ENCODE results near the gene GPC5. TPM values are rescaled to one million over a fixed set of nuclear protein-coding genes. Genes with fewer than 3 reads are reported as not detected.
A peak's percentile ranks its signal among the peaks of the same experiment; 100 is the strongest.
"Not testable (repeated sequence)": the region's sequence is repeated elsewhere in the genome, so short reads cannot be mapped to it uniquely, and the experiment has no call there.

GPC5 gene
- total RNA-seq, 1 donor from 2014 or later = 2.5 TPM

DNA sequence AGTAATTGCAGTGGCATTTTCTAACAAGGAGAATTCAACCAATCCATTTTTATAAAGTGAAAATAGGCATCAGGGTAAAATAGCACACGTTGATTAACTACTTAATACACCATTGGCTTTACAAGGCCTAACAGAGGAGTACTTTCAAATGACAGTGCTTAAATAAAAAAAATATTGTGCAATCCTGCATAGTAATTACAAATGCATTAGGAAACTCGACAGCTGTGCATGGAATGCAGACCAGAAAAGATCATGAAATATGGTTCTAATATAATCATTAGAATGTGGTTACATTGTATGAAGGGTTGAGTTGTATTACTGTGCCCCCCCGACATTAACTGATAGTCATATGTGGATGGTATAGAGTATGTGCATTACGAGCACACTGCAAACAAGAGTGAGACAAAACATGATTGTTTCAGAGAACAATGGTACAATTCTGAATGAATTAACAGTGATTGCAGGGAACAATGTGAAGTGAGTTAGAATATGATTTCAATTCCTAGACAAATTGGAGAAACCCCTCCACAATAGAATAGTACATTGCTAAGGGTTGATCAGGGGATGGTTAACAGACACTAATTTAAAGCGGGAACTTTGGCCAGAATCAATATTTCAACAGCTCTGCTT is 270.6 kb downstream of the GPC5 start:
- DNase-seq (ENCODE audit: low spot score) (no peak), ATAC-seq (no peak)
- intact Hi-C loops (cut with DNase I) = no loop called here

DNA sequence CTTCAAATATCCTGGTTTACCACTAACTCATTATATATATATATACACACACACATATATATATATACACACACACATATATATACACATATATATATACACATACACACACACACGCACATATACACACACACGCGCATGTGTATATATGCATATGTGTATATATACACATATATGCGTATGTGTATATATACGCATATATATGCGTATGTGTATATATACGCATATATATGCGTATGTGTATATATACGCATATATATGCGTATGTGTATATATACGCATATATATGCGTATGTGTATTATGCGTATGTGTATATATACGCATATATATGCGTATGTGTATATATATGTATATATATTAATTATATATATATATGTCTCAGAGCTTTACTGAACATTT is 275.9 kb downstream of the GPC5 start:
- DNase-seq (ENCODE audit: low spot score); ATAC-seq; intact Hi-C loops (cut with DNase I): not testable (repeated sequence)

DNA sequence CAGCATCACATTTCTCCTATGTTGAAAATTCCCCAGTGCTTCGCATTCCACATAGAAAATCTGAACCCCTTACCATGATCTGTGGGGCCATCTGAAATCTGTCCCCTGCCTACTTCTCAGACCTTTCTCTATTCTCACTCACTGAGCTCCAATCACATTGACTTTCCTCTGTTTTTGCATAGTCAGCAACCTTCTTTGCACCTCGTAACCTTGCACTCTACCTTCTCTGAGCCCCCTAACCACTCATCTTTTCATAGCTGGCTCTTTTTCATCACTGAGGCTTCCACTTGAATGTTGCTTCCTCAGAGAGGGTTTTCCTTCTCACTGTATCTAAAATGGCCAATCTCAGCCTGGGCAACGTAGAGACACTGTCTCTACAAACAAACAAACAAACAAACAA is 286.3 kb downstream of the GPC5 start:
- no peak for ATAC-seq

DNA sequence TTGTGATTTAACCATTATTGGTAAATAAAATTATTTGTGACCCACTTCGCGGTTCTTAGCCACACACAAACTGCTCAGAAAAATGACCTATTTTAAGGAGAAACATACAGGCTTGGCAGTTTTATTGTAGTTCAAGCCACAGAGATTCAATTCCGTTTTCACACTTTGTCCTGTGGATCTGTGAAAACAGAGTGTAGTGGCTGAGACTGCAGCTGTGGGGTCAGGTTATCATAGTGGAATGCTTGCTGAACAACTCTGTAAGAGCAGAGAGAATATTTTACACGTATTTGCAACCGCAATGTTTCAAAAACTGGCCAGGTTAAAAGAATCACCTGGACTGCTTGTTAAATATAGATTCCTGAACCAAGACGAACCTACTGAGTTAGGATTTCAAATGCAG is 292.5 kb downstream of the GPC5 start:
- ATAC-seq = no peak
- intact Hi-C loops (cut with DNase I) = no loop called here
- DNase-seq (ENCODE audit: low spot score) = no peak

More for the DNA sequence above, 286.3 kb downstream of the GPC5 start:
- no peak for DNase-seq (ENCODE audit: low spot score)
- intact Hi-C loops (cut with DNase I) = no loop called here

DNA sequence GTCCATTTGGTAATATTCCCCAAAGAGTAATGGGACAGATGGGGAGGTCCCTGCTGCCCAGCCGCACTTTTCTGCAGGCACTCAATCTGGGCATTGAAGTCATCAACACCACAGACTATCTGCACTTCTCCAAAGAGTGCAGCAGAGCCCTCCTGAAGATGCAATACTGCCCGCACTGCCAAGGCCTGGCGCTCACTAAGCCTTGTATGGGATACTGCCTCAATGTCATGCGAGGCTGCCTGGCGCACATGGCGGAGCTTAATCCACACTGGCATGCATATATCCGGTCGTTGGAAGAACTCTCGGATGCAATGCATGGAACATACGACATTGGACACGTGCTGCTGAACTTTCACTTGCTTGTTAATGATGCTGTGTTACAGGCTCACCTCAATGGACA is 295.0 kb downstream of the GPC5 start:
- DNase-seq (ENCODE audit: low spot score) (no peak), ATAC-seq (no peak)
- intact Hi-C loops (cut with DNase I) = no loop called here

DNA sequence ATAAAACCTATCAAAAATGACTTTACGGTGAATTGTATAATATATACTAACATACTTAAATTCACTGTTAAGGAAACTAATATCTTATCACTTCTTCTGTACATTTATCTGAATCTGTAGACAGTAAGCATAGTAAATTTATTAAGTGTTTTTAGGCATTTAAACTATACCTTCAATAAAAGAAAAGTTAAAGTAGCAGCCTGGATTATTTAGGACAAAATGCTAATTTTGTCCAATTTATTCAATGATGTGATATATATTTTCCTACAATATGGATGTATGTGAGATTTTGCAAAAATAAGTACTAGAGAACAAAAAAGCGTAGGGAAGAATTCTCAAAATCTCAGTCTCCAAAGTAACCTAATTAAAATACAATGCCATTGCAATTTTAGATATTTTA is 299.9 kb downstream of the GPC5 start:
- ATAC-seq (no peak), DNase-seq (ENCODE audit: low spot score) (no peak)
- intact Hi-C loops (cut with DNase I) = no loop called here

DNA sequence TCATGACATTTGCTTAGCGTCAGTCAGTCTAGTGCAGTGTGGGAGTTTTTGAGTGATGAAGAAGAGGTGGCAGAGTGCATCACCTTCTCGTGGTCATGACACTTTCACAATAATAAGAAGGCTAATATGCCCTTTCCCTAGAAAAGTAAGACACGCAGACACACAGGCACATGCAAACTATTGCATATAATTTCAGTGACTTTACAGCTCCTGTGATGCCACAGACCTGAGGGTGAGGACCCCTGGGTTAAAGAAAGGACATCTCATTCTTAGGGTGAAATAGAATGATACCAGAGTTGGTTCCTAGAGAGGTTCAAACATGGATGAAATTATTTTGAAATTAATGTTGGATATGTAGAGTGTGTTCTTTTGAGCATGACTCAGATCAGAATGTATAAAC is 300.3 kb downstream of the GPC5 start:
- intact Hi-C loops (cut with DNase I) = no loop called here
- DNase-seq (ENCODE audit: low spot score) (no peak), ATAC-seq (no peak)

DNA sequence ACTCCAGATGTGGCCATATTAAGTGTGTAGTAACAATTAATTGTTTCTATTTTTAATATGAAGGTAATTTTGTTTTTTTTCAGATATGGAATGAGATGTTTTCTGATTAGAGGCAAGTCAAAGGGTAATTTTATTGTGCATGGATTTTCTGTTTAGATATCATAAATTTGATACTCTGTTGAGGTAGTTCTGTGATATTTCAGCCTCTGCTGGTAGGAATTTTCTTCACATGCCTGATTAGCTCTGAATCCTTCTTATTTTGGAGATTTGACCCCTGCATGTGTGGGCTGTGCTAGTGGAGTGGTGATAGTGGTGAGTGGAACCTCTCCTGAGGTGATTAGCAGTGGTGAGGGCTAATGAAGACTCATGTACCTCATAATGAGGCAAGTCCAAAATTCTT is 301.4 kb downstream of the GPC5 start:
- ATAC-seq (no peak), DNase-seq (ENCODE audit: low spot score) (no peak)
- intact Hi-C loops (cut with DNase I) = no loop called here

DNA sequence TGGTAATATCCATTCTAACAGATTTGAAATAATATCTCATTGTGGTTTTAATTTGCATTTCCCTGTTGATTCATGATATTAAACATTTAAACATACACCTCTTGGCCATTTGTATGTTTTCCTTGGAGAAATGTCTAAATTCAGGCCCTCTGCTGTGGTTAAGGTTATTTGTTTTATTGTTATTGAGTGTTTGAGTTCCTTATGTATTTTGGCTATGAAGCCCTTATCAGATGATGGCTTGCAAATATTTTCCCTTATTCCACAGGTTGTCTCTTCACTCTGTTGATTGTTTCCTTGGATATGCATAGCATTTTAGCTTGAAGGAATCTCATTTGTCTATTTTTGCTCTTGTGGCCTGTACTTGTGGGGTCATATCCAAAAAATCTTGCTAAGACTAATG is 303.6 kb downstream of the GPC5 start:
- no peak for DNase-seq (ENCODE audit: low spot score)
- no peak for ATAC-seq
- intact Hi-C loops (cut with DNase I) = no loop called here

DNA sequence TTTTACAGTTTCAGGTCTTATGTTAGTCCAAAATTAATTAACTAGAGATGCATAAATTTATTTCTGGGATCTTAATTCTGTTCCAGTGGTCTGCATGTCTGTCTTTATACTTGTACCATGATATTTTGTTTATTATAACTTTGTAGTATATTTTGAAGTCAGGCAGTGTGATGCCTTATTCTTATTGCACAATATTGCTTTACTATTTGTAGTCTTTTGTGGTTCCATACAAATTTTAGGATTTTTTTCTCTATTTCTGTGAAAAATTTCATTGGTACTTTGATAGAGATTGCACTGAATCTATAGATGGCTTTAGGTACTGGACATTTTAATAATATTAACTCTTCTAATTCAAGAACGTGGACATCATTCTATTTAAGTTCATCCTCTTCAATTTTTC is 304.0 kb downstream of the GPC5 start:
- DNase-seq (ENCODE audit: low spot score) = no peak
- intact Hi-C loops (cut with DNase I) = no loop called here
- no peak for ATAC-seq

DNA sequence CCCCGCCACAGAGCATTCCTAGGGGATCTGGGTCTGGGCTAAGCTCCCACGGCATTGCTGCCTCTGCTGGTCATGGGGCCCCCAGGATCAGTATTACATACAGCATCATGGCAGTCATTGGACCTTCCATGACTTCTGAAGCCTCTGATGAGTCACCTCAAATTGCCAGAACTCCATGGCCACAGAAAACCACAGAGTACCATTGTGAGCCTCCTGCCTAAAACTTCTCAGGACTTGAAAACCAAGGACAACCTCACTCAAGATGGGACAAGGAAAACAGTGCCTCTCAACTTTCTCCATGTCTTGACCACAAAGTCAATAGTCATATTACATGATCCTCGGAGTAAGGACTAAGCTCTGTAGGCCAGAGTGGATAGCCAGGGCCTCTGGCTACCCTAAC is 306.0 kb downstream of the GPC5 start:
- no peak for ATAC-seq
- intact Hi-C loops (cut with DNase I) = no loop called here
- DNase-seq (ENCODE audit: low spot score) = no peak

DNA sequence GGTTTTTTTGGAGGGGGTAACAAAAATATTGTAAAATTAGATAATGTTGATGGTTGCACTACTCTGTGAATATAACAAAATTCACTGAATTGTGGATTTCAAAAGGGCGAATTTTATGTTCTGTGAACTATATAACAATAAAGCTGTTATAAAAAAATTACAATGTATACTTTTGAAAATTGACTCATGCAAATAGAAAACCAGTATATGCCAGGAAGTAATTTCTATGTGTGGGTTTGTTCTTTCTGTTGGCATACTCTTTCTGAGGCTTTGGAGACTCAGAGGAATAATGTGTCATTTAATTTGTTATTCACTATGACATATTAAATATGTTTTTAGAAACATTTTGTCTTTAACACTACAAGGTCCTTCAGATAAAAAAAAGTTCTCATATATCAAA is 310.1 kb downstream of the GPC5 start:
- DNase-seq (ENCODE audit: low spot score) = no peak
- no peak for ATAC-seq
- intact Hi-C loops (cut with DNase I) = no loop called here

DNA sequence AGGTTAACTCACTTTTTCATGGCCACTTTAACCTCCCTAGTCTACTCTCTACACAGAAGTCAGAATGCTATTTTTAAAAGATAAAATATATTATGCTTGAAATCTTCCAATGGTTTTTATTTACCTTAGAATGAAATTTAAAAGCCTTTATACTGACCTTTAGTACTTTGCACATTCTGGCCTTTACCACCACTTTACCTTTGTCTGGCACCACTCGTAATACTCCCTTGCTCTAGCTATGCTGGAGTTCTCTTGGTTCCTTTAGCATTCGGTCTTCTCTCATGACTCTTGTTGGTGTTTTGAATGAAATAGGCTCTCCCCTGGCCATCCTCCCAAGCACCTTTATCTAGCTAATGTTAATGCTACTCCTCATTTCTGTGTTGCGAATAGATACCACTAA is 310.8 kb downstream of the GPC5 start:
- ATAC-seq (no peak), DNase-seq (ENCODE audit: low spot score) (no peak)
- intact Hi-C loops (cut with DNase I) = no loop called here

DNA sequence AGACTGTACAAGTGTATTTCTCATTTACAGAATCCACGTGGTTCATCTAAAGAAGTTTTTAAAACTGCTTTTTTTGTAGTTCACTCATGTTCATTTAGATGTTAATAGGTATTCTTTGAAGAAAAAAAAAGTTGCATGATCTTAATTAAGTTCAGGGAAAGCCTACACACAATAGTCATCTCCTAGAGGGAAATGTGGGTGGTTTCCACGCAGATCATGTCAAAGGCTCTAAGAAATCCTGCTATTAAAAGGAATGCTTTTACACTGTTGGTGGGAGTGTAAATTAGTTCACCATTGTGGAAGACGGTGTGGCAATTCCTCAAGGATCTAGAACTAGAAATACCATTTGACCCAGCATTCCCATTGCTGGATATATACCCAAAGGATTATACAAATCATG is 312.3 kb downstream of the GPC5 start:
- no peak for DNase-seq (ENCODE audit: low spot score)
- no peak for ATAC-seq
- intact Hi-C loops (cut with DNase I) = no loop called here

DNA sequence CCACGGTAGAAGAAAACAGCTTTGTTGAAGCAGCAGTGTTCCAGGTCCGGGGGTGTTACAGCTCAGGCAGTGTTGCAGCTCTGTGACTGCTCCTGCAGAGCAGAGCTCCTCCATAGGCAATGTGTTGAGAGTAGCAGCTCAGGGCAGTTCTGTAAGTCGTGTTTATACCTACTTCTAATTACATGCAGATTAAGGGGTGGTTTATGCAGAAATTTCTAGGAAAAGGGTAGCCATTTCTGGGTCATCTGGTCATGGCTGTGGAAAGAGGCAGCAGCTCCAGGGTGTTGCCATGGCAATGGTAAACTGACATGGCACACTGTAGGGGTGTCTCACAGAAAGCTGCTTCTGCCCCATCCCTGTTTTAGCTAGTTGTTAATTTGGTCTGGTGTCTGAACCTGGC is 316.4 kb downstream of the GPC5 start:
- intact Hi-C loops (cut with DNase I) = no loop called here
- peak; percentile 10 for ATAC-seq

DNA sequence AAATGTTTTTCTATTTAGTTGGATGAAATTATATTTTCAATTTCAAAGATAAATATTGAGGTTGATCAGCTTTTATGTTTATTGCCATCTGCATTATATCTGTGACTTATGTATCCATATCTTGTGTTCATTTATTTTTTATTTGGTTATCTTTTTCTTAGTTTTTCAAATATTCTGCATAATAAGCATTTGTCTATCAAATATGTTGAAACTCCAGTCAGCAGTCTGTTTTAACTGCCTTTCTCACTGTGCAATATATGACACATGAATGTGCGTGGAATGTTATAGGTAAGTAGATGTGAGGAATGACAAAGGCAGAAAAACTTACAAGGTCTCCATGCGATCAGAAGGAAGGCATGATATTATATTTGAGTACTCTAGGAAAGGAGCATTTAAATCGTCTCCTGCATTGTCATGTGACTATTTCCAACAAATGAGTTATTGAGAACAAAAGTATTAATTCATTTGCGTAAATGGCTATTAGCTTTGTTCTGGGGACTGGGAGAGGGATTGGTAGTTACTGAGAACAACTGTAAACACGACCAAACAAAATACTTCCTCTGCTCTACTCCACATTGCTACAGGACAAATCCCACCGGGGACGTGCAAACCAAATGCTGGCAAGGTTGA is 318.1 kb downstream of the GPC5 start:
- DNase-seq (ENCODE audit: low spot score) (no peak), ATAC-seq (no peak)
- intact Hi-C loops (cut with DNase I) = no loop called here

More for the DNA sequence above, 316.4 kb downstream of the GPC5 start:
- no peak for DNase-seq (ENCODE audit: low spot score)

DNA sequence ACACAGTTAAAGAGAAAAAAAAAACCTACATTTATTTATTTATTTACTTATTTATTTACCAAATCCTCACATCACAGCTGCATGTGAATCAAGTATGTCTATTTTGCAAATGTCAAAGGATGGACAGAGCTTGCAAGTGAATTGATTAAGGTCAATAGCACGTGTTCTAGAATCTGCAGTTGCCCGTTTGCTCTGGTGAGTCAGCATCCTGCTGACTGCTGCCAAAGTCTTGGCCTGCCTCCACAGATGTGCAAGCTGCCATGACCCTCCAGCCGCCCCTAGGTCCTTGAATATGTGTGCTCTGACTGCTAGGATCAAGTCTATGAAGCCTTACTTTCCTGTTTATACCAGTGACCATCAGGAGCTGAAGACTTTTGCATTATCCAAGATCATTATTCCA is 320.6 kb downstream of the GPC5 start:
- no peak for ATAC-seq
- no peak for DNase-seq (ENCODE audit: low spot score)
- intact Hi-C loops (cut with DNase I) = no loop called here

DNA sequence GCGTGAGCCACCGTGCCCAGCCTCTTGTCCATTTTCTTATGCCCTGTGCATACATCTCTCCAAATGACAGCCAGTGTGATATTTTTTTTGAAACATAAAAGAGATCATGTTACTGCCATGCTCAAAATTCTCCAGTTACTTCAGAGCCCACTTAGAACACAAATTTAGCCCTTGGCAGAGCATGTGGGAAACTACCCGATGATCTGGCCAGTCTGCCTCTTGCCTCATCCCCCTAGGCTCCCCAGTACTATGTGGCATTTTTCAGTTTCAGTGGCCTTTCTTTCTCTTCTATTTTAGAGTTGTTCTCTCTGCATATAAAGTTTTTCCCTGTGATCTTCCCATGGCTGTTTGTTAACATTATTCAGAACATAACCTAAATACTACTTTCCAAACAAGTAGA is 323.0 kb downstream of the GPC5 start:
- intact Hi-C loops (cut with DNase I) = no loop called here
- no peak for ATAC-seq

DNA sequence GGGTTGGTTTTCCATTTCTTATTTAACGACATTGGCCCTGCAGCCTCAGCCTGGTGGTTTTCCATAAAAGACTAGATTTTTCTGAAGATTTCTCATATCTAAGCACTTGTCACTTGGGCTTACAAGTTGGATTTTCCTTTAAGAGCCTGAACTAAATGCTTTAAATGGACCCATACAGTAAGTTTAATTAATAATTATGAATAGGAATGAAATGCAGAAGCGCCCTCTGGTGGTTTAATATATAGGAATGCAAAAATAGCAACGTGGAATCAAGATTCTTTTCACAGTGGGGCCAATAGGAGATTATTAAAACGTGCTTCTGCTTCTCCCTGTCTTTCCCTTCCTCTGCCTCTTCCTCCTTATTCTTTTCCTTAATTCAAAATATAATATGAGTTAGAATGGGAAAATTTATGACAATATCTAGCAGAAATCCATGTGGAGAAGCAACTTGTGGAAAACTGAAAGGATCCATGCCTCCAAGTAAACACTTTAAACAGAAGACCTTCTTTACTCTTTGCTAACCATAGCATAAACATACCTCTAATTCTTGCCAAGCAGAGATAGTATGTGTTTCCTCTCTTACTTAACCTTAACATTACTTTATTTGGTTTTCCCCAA is 324.0 kb downstream of the GPC5 start:
- DNase-seq (ENCODE audit: low spot score) (no peak), ATAC-seq (no peak)
- intact Hi-C loops (cut with DNase I) = no loop called here

More for the DNA sequence above, 323.0 kb downstream of the GPC5 start:
- no peak for DNase-seq (ENCODE audit: low spot score)

DNA sequence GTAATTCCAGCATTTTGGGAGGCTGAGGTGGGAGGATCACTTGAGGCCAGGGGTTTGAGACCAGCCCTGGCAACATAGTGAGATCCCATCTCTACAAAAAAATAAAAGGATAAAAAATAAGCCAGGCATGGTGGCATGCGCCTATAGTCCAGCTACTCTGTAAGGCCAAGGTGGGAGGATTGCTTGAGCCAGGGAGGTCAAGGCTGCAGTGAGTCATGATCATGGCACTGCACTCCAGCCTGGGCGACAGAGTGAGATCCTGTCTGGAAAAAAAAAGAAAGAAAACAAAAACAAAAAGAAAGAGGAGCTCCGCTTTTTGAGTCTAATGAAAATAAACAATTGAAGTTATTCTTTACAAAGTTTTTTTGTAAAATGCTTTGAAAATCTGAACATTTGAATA is 326.2 kb downstream of the GPC5 start:
- ATAC-seq = no peak
- intact Hi-C loops (cut with DNase I) = no loop called here
- no peak for DNase-seq (ENCODE audit: low spot score)

DNA sequence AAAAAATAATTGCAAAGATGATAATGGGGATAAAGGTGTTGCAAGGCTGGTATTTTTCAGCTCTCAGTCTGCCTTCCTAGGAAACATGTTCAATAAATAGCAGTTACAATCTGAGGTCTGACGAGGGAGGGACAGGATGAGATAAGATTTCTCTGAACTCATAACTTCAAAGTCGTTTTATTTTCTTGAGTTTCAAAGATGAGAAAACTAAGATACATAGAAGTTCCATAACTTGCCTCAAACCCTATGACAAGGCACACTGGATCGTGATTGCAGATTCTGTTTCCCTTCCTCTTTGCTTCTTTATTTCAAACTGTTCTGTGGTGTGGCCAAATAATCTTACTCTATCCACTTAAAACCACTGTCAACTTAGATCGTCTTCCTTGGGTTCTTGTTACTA is 327.2 kb downstream of the GPC5 start:
- intact Hi-C loops (cut with DNase I) = no loop called here
- DNase-seq (ENCODE audit: low spot score) (no peak), ATAC-seq (no peak)
